HepG2 (cell line): ENCODE results near the gene CCL23. TPM values are rescaled to one million over a fixed set of nuclear protein-coding genes. Genes with fewer than 3 reads are reported as not detected.

Experiments used
- CCDC6 ChIP-seq: sonication (generic); formaldehyde crosslinking; IDR thresholded peaks from 2 replicates; pipeline ENCODE4 v1.8.1; 2022; ENCODE audit warnings: mild to moderate bottlenecking, missing genetic modification reagents, moderate library complexity
- CENPX ChIP-seq: sonication (generic); formaldehyde crosslinking; IDR thresholded peaks from 2 replicates; pipeline ENCODE4 v1.9.0; 2021; ENCODE audit warnings: mild to moderate bottlenecking, missing genetic modification reagents, moderate library complexity
- FOXK1 ChIP-seq: sonication (generic); formaldehyde crosslinking; IDR thresholded peaks from 2 replicates; pipeline ENCODE4 v1.4.0; 2020; ENCODE audit warnings: low read depth, missing genetic modification reagents, borderline replicate concordance
- IKZF1 ChIP-seq: fragments of 450-650 bp; IDR thresholded peaks from 2 replicates; pipeline ENCODE4 v1.7.1; 2016
- KMT2A ChIP-seq: sonication (generic); formaldehyde crosslinking; IDR thresholded peaks from 2 replicates; pipeline ENCODE4 v1.4.0; 2020; ENCODE audit warnings: missing genetic modification reagents
- PHF21A ChIP-seq: sonication (generic); formaldehyde crosslinking; IDR thresholded peaks from 2 replicates; pipeline ENCODE4 v1.5.0; 2020; ENCODE audit warnings: mild to moderate bottlenecking, missing genetic modification reagents
- TCF7L2 ChIP-seq: IDR thresholded peaks from 2 replicates; pipeline ENCODE4 v1.6.1; 2011; ENCODE audit warnings: mild to moderate bottlenecking, low read depth, low read length, moderate library complexity
- ZNF263 ChIP-seq: sonication (generic); formaldehyde crosslinking; IDR thresholded peaks from 2 replicates; pipeline ENCODE4 v1.4.0; 2020; ENCODE audit warnings: missing genetic modification reagents
- ZNF292 ChIP-seq: sonication (generic); formaldehyde crosslinking; IDR thresholded peaks from 2 replicates; pipeline ENCODE4 v1.8.1; 2022; ENCODE audit warnings: mild to moderate bottlenecking, low read depth, missing genetic modification reagents, borderline replicate concordance
- ZNF3 ChIP-seq: IDR thresholded peaks from 2 replicates; pipeline ENCODE4 v1.7.0; 2017; ENCODE audit warnings: inconsistent platforms
- ZNF598 ChIP-seq: sonication (generic); formaldehyde crosslinking; IDR thresholded peaks from 2 replicates; pipeline ENCODE4 v1.5.1; 2020; ENCODE audit warnings: mild to moderate bottlenecking, missing genetic modification reagents, borderline replicate concordance
- polyA plus RNA-seq, 8 experiments: library from polyadenylated mRNA; depleted of rRNA in 3 of 8; stranded (reverse) in 7 of 8; unstranded in 1 of 8; fragments of >200 nt; fragmentation: Illumina TruSeq in 4 of 8; extraction: Trizol in 4 of 8; gene quantifications; 2 replicates each; pipeline versions ENCODE4 v1.2.1 to v1.2.3, GENCODE V29; 2011 to 2016; ENCODE audit warnings: low read depth in 4 of 8, missing spikeins in 1 of 8, mixed read lengths in 1 of 8; ENCODE audit not compliant: insufficient read depth in 1 of 8
- total RNA-seq, 5 experiments: library from RNA; depleted of rRNA; stranded (reverse); fragments of >200 nt; fragmentation: Illumina TruSeq; extraction: Trizol; gene quantifications; 2 replicates each; pipeline ENCODE4 v1.2.3, GENCODE V29; 2016; ENCODE audit warnings: low read depth in 1 of 5
- TF ChIP-seq, protein P1 (sequence below), 2 experiments: sonication (generic) in 1 of 2; formaldehyde crosslinking in 1 of 2; IDR thresholded peaks; 2 replicates each; pipeline versions ENCODE4 v1.4.0 to v1.6.1; 2016 to 2020; ENCODE audit warnings: borderline replicate concordance in 1 of 2, low read depth in 1 of 2, mild to moderate bottlenecking in 1 of 2, missing genetic modification reagents in 1 of 2
- TF ChIP-seq, protein P2 (sequence below): sonication (generic); formaldehyde crosslinking; IDR thresholded peaks from 2 replicates; pipeline ENCODE4 v1.4.0; 2020; ENCODE audit warnings: mild to moderate bottlenecking, missing genetic modification reagents
- TF ChIP-seq, protein P3 (sequence below): sonication (generic); formaldehyde crosslinking; IDR thresholded peaks from 2 replicates; pipeline ENCODE4 v1.4.0; 2020; ENCODE audit warnings: low read depth, mild to moderate bottlenecking, missing genetic modification reagents

Gene CCL23
- total and polyA plus RNA-seq, 2 of the 13 experiments (the other 11 are each of a cell fraction or from before 2014, with no cell fraction given): not detected

DNA sequence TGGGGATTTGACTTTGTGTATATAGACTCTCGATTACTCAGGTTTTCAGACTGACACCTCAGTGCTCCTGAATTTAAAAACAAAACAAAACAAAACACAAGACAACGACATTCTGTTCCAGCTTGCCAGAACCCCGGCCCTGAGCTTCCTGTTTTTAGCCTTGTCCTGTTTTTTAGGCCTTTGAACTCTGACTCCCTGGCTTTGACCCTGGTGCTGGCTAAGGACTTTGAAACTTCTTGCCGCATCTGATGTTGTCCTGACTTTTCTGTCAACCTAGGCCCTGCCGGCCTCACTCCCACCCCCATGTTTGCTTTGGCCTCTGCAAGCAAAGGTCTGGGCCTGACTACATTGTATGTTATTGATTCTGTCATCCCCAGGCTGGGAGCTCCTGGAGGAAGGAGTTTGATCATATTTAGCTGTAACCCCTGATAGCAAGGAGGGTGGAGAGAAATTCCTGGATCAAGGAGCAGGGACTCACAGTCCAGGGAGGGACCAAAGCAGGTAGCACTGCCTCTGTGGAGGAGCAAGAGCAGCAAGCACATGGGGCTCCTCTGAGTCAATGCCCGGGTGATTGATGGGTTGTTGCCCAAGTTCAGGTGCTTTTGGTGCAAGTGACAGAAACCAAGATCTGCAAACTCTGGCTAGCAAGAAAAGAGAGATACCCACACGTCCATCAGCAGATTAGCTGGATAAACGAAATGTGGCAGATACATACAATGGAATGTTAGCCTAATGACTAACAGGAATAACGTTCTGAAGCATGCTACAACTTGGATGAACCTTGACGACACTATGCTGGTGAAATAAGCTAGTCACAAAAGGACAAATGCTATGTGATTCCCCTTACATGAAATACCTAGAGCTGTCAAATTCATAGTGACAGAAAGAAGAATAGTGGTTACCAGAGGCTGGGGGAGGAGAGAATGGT lies 44.2 kb downstream of the CCL23 start (continued):
- TF ChIP-seq, protein P1, sequence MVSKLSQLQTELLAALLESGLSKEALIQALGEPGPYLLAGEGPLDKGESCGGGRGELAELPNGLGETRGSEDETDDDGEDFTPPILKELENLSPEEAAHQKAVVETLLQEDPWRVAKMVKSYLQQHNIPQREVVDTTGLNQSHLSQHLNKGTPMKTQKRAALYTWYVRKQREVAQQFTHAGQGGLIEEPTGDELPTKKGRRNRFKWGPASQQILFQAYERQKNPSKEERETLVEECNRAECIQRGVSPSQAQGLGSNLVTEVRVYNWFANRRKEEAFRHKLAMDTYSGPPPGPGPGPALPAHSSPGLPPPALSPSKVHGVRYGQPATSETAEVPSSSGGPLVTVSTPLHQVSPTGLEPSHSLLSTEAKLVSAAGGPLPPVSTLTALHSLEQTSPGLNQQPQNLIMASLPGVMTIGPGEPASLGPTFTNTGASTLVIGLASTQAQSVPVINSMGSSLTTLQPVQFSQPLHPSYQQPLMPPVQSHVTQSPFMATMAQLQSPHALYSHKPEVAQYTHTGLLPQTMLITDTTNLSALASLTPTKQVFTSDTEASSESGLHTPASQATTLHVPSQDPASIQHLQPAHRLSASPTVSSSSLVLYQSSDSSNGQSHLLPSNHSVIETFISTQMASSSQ (IDR thresholded peaks at IDR 0.05; ENCODE audit: low read depth): peak; percentile 63
- TF ChIP-seq, protein P1 (CRISPR knock-in tag; IDR thresholded peaks at IDR 0.05; ENCODE audit: borderline replicate concordance): peak; percentile 86
- TF ChIP-seq TCF7L2 (peak; percentile 82), ZNF263 (peak; percentile 87), CCDC6 (peak; percentile 90; the same call in 1 of the 2 replicates), KMT2A (CRISPR knock-in tag) (peak; percentile 69; the same call in 1 of the 2 replicates), IKZF1 (no peak), ZNF3 (CRISPR knock-in tag) (peak; percentile 73; the same call in 1 of the 2 replicates), FOXK1 (CRISPR knock-in tag) (peak; percentile 98), PHF21A (CRISPR knock-in tag) (peak; percentile 99), CENPX (CRISPR knock-in tag) (no peak), ZNF598 (no peak; the same call in 1 of the 2 replicates), ZNF292 (CRISPR knock-in tag) (peak; percentile 87; the same call in 1 of the 2 replicates)
- TF ChIP-seq, protein P2, sequence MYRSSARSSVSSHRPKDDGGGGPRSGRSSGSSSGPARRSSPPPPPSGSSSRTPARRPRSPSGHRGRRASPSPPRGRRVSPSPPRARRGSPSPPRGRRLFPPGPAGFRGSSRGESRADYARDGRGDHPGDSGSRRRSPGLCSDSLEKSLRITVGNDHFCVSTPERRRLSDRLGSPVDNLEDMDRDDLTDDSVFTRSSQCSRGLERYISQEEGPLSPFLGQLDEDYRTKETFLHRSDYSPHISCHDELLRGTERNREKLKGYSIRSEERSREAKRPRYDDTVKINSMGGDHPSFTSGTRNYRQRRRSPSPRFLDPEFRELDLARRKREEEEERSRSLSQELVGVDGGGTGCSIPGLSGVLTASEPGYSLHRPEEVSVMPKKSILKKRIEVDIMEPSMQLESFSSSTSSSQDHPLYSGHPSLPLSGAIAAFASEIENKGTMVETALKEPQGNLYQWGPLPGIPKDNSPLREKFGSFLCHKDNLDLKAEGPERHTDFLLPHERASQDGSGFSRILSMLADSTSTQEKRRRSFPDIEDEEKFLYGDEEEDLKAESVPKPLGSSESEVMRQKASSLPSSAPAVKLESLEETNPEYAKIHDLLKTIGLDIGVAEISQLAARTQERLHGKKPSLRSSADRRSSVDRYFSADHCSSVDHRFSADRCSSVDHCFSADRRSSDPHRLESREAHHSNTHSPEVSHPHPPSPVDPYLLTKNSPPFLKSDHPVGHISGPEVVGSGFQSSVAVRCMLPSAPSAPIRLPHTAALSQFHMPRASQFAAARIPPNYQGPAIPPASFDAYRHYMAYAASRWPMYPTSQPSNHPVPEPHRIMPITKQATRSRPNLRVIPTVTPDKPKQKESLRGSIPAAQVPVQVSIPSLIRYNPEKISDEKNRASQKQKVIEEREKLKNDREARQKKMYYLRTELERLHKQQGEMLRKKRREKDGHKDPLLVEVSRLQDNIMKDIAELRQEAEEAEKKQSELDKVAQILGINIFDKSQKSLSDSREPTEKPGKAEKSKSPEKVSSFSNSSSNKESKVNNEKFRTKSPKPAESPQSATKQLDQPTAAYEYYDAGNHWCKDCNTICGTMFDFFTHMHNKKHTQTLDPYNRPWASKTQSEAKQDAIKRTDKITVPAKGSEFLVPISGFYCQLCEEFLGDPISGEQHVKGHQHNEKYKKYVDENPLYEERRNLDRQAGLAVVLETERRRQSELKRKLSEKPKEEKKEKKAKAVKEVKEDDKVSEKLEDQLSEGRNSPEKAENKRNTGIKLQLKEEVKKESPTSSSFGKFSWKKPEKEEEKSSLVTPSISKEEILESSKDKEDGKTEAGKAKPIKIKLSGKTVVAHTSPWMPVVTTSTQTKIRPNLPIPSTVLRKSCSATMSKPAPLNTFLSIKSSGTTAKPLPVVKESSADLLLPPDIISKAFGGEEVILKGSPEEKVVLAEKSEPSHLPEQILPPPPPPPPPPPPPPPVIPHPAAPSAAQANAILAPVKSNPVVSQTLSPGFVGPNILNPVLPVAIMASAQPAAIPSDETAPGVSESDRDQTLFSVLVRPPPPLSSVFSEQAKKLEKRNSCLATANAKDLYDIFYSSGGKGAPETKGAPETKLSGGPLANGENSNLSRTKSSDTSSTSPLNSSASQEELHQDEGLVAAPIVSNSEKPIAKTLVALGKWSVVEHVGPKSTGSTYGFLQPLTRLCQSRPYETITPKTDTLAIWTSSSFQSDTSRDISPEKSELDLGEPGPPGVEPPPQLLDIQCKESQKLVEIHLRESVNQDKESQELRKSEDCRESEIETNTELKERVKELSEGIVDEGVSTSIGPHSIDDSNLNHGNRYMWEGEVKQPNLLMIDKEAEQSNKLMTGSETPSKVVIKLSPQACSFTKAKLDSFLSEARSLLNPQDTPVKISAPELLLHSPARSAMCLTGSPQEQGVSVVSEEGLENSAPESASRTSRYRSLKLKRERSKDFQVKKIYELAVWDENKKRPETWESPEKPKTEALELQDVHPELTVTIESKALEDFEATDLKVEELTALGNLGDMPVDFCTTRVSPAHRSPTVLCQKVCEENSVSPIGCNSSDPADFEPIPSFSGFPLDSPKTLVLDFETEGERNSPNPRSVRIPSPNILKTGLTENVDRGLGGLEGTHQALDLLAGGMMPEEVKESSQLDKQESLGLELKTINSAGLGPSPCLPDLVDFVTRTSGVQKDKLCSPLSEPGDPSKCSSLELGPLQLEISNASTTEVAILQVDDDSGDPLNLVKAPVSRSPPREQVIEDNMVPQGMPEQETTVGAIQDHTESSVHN (CRISPR knock-in tag): no peak; the same call in 1 of the 2 replicates
- TF ChIP-seq, protein P3, sequence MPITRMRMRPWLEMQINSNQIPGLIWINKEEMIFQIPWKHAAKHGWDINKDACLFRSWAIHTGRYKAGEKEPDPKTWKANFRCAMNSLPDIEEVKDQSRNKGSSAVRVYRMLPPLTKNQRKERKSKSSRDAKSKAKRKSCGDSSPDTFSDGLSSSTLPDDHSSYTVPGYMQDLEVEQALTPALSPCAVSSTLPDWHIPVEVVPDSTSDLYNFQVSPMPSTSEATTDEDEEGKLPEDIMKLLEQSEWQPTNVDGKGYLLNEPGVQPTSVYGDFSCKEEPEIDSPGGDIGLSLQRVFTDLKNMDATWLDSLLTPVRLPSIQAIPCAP (CRISPR knock-in tag): no peak
